GM19025 (cell line): ENCODE data around the gene RHOG.
"Not testable (repeated sequence)": the region's sequence is repeated elsewhere in the genome, so short reads cannot be mapped to it uniquely, and the experiment has no call there.

Source experiments
- ATAC-seq: cut with Tn5 transposase; IDR thresholded peaks from one replicate; pipeline ENCODE4 v1.9.1; 2021; ENCODE audit warnings: mild to moderate bottlenecking, low read depth, moderate library complexity; ENCODE audit not compliant: unreplicated experiment

The RHOG gene

DNA sequence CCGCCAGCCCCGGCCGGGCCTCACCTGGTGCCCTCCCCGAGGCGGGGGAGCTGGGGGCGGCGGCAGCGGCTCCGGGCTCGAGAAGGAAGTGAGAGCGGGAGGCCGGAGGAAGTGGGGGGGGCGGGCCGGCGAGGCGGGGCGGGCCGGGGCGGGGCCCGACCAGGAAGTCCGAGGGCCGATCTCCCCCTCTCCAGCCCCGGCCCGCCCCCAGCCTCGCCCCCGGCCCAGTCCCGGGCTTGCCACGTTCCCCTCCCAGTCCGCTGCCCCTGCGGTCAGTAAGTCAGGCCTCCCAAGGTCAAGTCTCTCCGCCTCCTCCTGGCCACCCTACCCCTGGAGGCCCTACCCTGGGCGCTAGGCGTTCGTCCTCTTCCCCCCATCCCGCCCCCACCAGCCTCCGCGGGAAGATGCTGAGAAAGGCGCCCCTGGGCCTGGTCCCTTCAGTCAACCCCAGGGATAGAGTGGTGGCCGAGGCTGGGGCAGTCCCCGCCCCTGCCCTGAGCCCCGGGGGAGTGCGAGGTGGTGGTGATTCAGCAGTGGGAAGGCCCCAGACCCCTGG, at the start of gene RHOG:
Gene RHOG (minus strand): TSS at position 90 of the 556 bp plus-strand sequence. CDS start 12,821 bp downstream, outside the sequence.
- ATAC-seq = peak; percentile 45

DNA sequence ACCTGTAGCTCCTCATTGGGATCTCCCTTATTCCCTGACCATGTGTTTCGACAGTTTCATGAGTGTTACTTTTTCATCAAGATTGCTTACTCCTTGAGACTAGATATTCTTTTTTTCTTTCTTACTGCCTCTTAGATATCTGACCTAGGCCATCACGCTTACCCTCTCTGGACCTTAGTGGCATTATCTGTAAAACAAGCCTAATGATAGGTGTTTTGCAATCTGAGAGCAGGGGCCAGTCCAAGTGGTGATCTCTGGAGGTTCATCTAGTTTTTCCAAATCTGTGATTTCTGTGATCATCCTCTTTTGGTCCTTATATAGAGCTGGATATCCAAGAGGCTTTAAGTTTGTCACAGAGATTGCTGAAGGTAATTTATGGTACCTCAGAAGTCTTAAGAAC, 49.3 kb upstream of the RHOG start:
- no peak for ATAC-seq

DNA sequence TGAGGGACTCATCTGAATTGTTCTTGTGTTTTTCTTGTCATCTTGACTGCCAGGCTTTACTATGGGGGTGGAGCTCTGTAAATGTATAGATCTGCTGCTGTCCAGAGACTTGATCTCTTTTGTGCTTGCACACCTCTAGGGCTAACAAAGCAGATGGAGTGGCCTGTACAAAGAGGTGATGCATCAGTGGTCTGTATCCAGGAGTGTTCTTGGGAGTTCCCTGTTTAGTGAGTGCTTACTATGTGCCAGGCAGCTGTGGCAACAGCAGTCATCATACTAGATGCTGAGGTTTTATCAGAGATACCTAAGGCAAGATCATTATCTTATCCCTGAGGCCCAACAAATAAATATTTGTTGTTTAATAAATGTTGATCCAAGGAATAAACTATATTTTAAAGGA, 48.1 kb upstream of the RHOG start:
- no peak for ATAC-seq

DNA sequence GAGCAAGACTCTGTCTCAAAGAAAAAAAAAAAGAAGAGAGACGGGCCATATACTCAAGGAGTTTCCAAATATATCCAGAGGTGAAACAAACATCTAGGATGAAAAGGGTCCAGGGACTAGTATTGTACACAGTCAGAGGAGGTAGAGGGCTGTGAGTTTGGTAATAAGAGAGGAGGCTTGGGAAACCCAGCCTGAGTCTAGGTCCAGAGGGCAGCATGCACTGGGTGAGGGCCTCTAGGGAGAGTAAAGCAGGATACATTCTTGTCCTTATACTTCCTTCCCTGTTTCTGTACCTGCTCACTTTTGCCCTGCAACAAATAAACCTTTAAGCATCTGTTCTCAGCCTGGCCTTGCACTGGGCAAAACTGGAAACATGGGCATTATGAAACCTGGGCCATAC, 46.2 kb upstream of the RHOG start:
- ATAC-seq = no peak

DNA sequence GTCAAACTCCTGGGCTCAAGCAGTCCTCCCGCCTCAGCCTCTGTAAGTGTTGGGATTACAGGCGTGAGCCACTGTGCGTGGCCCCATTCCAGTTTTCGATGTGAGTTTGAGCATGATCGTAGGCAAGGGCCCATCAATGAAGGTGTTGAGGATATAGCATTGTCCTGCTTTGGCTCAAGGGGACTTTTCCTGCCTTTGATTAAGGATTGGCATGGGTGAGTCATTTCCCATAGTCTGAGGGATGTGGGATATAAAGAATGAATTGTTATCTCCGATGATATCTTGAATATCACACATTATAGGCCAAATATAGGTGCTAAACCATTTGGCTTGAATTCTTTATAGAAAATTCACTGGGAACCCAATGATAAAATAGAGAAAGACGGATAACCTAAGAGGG, 45.1 kb upstream of the RHOG start:
- ATAC-seq = no peak

DNA sequence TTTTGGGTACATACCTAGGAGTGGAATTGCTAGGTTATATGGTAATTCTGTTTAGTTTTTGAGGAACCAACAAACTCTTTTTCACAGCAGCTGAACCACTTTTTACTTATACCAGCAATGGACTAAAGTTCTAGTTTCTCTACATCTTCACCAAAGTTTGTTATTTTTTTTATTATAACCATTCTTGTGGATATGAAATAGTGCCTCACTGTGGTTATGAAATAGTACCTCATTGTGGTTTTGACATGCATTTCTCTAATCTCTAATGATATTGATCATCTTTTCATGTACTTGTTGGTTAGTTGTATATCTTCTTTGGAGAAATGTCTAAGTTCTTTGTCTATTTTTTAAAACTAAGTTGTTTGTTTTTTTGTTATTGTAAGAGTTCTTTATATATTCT, 41.9 kb upstream of the RHOG start:
- no peak for ATAC-seq

DNA sequence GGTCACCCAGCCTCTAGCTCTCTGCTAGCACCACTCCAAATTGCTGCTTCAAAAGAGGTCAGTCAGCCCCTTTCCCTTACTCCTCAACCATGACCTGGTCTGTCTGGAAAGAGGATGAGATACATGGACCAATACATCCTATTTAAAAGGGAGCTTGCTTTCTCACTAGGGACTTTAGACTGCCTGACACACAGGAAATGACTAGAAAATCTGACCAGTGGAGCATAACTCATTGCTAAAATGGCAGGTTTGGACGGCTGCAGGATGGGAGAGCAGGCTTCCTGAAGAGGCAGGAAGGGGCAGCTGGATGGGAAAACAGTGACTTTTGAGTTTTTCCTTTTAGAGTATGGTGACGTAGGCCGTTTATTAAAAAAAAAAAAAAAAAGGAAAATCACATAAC, 40.0 kb upstream of the RHOG start:
- ATAC-seq = no peak

DNA sequence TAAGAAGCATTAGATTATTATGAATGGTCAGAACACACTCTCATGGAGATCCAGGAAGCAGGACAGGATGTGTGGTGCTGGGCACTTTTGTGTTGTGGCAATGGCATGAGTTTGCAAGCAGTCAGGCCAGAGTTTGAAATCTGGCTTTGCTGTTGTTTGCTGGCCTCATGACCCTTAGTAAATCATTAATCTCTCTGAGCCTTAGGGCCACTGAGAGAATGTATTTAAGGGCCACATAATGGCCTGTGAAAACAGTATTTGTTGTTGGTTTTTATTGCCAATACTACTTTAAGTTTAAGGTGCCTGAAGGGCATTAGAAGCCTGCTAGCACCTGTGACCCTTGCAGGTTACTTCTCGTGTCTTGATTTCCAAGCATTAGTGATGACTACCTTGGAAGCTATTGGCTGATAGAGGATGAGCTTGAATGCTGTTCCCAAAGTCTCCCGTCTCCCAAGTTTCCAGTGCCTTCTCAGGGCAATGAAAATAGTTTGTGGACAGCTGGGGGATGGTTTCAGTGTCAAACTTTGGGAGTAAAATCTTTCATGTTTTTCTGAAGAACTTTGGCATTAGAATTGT, 39.3 kb upstream of the RHOG start:
- ATAC-seq = peak; percentile 38

DNA sequence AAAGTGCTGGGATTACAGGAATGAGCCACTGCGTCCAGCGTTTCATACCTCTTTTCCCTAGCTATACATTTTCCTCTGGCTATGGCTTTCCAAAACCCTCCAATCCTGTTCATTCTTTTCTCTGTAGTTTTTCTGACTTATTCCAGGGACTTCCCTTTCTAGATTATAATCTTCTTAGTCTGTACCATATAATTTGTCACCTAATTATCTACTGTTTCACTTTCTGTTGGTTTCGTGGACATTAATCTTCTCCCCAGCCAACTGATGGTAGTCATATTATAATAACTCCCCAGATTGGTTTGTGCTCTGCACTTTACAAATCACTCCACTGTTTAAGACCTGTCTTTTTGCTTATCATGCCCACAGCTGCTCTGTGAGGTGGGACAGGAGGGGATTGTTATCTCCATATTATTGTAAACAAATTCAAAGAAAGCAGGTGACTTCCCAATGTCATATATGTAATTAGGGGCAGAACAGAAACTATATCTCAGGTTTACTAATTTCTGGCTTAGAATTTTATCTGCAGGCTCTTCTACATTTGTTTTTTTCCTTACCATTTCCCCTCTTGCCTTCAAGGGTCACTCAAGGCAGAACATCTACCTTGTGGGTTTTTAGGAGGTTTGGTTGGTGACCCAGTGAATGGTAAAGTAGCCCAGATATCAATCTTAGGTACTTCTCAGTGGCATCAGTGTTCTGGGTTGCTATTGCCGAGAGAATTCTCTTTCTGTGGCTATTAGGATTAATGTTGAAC, 38.6 kb upstream of the RHOG start:
- peak; percentile 44 for ATAC-seq

DNA sequence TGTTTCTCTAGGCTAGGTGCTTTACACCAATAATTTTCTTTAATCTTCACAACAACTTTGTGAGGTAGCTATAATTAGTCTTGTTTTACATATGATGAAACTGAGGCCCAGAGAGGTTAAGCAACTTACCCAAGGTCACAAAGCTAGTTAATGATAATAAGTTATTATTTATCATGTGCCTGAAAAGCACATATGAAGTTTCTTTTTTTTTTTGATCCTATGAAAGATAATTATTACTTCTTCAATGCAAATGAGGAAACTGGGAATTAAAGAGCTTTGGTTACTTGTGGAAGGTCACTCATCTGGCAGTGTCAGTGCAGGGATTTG, 37.5 kb upstream of the RHOG start:
- no peak for ATAC-seq

DNA sequence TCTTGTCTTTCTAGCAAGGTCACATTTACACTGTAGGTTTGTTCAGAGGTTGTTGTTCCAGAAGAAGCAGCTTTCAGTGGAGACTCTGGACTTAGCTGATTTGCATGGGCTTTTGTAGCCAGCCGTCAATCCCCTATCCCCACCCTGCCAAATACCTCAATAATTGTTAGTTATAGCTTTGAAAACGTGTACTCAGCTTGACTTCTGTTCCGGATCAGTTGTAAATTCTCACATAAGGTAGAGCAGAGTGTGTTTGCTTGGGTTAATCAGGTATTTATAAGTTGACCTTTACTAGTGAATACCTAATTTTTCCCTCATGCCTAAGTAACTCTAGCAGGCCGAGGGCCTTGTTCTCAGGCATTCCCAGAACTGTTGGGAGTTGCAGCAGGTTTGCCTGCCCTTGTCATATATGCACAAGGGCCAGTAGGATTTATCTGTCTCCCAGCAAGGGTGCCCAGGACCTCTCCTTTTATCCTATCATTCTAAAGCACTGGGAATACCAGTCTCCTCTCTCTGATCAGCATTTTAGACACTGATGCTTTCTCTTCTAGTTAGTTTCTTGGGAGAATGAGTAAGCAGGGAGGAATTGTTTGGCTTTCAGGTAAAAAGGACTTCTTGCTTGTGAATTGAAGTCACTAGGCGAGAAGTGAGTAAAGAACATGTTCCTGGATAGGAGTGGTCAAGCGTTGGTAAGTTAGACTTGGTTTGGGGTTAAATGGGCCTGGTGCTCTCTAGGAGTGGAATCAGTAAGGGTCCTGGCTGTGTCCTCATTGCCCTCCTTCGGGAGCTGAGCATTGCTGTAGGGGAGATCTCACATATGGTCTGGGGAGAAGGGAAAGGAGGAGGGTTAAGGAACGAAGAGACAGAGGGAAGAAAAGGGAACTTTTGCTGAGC, 36.9 kb upstream of the RHOG start:
- ATAC-seq = no peak

DNA sequence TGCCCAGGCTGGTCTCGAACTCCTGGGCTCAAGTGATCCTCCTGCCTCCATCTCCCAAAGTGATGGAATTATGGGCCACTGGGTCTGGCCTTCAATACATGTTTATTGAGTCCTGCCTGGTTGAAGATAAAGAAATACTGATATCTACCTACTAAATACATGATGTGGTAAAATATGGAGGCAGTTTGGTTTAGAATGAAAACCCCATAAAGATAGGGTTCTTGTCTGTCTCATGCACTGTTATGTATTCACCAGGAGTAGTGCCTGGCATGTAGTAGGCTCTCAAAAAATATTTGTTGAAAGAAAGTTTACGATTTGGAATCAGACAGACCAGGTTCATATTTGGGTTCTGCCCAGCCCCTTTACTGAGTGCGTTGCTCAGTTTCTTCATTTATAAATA, 35.9 kb upstream of the RHOG start:
- no peak for ATAC-seq

DNA sequence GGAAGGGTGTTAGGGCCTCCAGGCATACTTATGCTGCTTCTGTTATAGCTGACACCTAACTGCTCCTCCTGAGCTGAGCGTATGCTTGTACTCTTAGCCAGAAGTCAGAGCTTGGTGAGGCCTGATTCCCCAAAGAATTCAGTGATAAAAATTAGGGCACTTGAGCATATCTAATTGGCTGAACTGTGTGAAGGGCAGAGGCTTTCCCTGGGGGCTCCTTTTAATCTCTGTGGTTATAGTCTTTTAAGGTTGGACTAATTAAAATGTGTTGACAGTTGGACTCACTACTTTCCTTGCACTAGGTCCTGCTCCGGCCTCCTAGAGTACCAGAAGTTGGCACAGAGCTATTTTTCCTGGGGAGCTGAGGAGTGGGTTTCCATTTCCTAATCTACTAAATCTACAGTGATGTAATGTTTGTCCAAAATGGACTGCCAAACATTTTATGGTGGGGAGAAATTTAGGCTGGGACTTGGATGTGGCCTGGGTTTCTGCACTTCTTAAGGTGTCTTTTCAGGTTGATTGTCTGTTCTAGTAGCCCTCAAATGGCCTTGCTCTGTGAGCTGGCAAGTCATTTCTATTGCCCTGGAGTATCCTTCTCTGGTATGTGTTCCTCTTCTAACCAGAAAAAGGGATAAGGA, 33.1 kb upstream of the RHOG start:
- no peak for ATAC-seq

DNA sequence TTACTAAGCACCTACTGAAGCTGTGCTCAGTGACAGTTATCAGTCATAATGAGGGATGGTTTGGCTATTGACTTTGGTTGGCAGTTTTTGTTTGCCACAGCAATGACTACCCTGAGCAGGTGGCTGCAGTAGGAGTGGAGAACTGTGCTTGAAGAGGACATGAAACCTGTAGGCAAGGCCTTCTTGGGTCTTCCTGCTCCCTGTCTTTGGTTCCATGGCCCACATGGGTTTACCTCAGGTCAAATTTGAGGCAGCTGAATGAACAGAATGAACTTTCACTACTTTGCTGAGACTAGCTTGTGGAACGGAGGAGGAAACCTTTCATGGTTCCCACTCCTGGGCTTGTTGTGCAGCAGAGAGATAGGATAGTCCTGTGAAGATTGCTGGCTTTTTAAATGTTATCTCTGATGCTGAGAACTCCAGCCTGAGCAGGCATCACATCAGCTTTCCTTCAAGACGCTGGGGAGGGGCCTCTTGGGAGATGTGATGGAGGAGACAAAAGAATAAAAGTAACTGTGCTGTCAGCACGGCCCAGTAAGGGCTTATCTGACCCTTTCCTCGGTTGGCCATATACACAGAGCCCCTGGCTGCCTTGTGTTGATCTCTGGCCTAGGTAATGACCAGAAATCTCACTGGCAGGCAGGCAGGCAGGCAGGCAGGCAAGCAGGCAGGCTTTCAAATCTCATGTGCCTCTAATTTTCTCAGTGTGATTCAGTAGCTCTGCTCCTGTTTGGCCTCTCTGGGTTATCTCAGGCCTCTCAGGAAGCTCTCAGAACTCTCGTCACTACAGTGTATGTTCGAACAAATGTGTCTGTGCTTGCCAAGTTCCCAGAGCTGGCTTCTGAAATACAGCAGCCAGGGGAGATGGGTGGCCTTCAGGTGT, 26.7 kb upstream of the RHOG start:
- ATAC-seq = no peak

DNA sequence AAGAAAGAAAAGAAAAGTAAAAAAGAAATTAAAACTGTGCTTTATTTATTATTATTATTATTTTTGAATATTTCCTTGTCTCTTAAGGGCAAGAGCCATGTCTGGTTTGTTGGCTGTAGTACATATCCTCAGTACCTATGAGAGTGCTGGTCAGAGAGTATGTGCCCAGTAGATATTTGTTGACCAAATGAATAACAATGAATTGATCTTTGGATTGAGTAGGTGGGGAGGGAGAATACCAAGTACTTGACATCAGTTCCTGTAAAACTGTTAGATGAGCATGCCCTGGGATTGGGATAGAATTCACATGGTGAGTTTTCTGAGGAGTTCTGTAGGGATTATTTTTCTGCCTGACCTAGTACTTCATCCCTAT, 26.1 kb upstream of the RHOG start:
- ATAC-seq = no peak

DNA sequence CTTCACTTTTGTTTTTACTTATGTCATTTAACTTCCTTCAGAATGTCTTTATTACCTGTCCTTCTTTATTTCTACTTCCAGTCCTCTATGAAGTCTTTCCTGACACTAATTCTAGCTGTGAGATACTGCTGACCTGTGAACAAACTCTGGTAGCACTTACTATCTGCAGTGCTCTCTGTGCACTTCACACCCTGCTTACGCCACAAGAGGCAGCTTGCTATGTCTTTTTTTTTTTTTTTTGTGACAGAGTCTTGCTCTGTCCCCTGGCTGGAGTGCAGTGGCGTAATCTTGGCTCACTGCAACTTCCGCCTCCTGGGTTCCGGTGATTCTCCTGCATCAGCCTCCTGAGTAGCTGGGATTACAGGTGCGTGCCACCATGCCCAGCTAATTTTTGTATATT, 25.4 kb upstream of the RHOG start:
- no peak for ATAC-seq

DNA sequence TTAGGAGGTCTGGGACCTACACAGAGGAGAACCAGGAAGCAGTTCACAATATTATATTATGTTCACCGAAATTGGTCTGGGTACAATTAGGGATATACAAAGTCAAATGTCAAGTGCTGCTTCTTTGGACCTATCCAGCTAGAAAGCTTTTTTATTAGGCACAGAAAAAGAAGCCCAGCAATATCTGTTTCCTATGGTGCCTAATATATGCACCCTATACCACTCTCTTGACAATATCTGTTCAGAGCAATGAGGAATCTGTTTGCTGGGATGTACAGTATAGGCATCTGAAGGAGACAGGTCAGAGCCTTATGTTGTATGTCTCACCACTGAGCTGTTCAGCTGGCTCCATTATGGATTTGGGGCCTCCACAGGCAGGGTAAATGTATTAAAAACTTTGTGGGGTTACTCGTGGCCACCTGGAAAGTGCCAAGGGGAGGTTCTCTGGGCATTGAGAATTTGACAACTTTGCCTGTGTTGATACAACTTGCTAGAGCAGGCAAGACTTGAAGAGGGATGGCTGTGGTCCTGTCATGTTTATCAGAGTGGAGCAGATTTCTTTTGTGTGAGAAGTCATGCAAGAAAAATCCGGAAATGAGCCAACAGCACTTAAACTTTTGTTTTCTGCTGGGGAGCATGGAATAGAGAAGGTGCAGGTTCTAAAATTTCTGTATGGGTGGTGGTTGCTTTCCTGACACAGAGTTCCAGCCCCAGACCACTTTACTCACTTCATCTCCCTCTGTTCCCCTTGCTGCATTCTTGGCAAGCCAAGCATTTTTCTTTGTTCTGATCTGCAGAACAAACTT, 24.8 kb upstream of the RHOG start:
- no peak for ATAC-seq

DNA sequence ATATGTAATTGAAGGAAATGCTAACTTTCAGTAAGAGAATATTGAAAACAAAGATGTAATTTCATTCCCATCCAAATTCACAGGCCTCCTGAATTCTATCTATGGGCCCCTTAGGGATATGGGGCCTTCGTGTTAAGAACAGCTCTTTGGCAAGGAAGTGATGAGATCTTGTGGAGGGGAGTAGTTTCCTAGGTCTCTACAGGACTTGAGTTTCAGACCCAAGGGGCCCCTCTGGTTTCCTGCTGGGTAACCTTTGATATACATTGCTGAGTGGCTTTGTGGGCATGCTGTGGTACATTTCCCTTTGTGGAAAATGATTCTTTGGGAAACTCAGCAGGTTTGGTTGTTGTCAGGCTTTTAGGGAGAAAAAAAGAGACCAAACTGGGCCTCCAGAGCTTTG, 20.9 kb upstream of the RHOG start:
- ATAC-seq = no peak

DNA sequence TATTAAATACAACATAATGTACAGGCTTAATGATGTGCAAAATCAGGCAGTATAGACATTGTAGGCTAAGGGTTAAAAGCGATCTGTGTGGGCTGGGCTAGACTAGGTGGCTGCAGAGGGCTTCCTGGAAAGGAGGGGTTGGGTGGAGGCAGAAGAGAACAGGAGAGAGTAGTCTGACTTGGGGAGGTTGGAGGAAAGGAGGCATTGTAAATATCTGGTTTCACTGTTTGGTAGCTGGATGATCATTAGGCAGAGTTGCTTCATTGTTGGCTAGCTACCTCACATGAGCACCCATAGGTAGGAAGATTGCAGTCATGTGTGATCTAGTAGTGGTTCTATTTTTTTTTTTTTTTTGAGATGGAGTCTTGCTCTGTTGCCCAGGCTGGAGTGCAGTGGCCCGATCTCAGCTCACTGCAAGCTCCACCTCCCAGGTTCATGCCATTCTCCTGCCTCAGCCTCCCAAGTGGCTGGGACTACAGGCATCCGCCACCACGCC, 20.2 kb upstream of the RHOG start:
- ATAC-seq = not testable (repeated sequence)
